HG03064 (cell line): Measurements from ENCODE around the gene TAF6L.
"Not testable (repeated sequence)": the region's sequence is repeated elsewhere in the genome, so short reads cannot be mapped to it uniquely, and the experiment has no call there.

Experiments
- ATAC-seq: cut with Tn5 transposase; IDR thresholded peaks from one replicate; pipeline ENCODE4 v1.9.1; 2021; ENCODE audit warnings: low read depth; ENCODE audit not compliant: unreplicated experiment

TAF6L gene

DNA sequence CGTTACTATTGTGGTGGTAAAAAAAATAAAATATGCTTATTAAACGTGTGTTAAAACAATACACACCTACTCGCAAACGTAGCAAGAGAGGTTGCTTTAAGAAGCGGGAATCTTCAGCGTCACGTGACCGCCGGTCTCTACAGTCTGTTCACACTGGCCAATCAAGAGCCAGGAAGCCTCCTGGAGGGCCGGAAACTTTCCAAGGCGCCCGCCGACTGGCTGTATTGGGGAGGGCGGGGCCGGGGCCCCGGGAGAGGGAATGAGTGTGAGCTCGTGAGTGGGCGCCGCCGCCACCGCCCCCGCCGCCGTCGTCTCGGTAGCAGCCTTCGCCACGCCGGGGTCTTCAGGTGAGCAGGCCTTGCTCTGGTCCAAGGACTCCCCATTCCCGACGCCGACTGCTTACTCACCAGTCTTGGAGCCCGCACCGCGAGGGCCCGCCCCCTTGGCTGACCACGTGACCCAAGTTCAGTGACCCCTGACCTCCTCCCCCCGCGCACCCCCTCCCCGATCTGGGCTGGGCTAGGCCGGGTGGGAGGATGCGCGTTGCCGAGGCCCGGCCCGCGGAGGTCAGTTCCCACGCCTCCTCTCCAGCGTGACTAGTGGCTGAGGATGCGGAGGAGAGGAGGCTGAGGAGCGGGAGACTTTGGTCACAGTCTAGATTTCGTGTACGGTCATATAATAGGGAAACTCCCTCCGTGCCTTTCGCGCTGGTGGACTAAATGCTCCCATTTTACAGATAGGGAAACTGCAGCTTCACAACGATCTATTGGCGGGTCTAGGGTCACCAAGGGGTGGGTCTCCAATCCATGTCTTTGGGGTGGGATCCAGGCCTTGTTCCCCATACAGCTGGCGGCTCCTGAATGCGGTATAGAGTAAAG is at the start of gene TAF6L:
Gene TAF6L (plus strand): TSS at position 253 of the 878 bp plus-strand sequence. CDS start 4,388 bp downstream, outside the sequence.
- ATAC-seq: peak; percentile 74

DNA sequence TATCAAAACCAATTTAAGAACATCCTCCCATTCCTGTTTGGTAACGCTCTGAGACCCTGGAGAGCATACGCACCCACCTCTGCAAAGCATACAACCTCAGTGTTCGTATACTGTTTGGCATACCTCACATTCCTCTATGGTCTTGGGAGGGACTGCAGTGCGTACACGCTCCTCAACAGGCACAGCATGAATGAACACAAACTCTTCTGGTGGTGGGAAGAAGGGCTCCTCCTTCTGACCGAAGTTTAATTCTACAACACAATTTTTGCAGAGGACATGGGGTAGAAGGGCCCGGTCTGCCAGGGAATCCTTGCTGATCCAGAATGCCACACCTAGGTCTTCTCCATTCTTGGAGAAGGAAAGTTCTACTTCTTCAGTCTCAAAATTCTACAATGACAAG is 49.2 kb upstream of the TAF6L start:
- ATAC-seq: no peak

- no peak for ATAC-seq
Observed at GRCh38 chr11:62724171-62724570, 47.0 kb upstream of the TAF6L start.

- ATAC-seq: no peak
Observed at GRCh38 chr11:62725646-62726045, 45.5 kb upstream of the TAF6L start.

- peak; percentile 3 for ATAC-seq
Observed at GRCh38 chr11:62726156-62726914, 44.9 kb upstream of the TAF6L start.

DNA sequence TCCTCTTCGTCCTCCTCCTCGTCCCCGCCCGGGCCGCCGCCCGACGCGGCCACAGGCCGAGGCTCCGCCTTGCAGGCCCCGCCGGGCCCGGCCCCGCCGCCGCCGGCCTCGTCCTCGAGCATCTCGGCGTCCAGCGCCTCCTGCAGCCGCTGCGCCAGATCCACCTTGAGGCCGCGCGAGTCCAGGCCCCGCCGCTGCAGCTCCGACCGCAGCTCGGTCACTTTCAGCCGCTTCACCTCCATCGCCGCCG is 44.4 kb upstream of the TAF6L start:
- no peak for ATAC-seq

DNA sequence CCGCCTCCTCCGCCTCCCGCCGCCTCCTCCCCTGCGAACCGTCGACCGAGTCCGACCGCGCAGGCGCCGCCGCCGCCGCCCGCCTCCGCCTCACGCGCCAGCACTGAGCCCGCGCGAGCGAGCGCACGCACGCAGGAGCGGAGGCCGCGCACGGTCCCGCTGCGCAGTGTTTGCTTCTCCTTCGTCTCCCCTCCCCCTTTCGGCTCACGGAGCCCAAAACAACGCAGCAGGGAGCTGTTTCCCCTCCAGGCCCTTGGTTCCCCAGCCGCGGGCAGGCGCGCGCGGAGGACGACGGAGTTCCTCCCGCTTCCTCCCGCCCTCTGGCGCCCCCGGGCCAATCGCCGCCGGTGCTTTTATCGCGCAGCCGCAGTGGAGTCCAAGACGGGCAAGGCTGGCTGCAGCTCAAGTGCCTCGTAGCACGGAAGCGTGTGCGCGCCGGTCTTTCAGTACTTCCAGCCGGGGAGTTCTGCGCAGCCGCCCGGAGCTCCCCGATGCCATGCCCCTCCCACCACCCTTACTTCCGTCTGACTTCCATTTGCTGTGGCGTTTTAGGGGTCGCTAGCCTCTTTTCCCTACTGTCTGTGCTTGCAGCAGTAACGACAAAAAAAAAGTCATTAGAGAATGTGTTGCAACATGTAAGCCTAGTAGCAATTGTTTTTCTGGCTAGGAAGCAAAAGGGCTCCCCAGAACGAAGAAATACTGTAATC is 43.9 kb upstream of the TAF6L start, which contains the start of gene HNRNPUL2:
Gene HNRNPUL2 (minus strand): TSS at position 293 of the 707 bp plus-strand sequence. CDS start 301 bp downstream, outside the sequence.
- ATAC-seq: peak; percentile 69

DNA sequence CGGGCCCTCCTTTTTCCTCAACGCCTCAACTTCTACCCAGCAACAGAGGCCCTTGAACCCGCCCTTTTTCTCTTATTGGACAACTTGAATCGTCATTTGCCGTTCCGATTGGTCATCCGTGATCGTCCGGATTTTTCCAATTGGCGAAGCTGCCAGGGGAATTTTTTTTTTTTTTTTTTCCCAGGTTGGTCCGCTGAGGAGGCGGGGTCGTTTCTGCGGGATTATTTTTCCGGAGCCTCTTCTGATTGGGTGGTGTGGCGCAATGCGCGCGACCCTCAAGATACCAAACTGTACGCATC is 43.4 kb upstream of the TAF6L start:
- peak; percentile 25 for ATAC-seq

- peak; percentile 18 for ATAC-seq
Observed at GRCh38 chr11:62728171-62728988, 42.8 kb upstream of the TAF6L start, which contains the start of gene TTC9C. Gene TTC9C (plus strand): TSS chr11:62728486. CDS start chr11:62728849, 363 bp downstream.

DNA sequence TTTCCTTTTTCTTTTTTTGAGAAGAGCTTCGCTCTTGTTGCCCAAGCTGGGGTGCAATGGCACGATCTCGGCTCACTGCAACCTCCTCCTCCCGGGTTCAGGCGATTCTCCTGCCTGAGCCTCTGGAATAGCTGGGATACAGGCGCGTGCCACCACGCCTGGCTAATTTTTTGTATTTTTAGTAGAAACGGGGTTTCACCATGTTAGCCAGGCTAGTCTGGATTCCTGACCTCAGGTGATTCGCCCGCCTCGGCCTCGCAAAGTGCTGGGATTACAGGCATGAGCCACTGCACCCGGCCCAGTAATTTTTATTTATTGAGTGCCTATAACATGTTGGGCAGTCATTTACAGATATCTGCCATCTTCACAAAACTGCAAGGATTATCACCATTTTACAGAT is 41.1 kb upstream of the TAF6L start:
- ATAC-seq: not testable (repeated sequence)

DNA sequence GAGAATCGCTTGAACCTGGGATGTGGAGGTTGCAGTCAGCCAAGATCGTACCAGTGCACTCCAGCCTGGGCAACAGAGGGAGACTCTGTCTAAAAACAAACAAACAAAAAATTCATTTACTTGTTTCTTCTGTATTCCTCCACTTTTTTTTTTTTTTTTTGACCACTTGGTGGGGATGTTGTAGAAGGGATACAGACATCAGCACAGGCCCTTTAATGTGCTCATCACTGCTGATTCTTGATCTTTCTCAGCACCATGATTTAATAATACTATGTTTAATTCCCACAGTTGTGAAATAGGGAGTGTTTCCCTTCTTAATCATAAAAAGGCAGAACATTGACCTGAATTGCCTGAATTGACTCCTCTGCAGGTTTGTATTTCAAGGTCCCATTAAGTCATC is 38.4 kb upstream of the TAF6L start:
- no peak for ATAC-seq

DNA sequence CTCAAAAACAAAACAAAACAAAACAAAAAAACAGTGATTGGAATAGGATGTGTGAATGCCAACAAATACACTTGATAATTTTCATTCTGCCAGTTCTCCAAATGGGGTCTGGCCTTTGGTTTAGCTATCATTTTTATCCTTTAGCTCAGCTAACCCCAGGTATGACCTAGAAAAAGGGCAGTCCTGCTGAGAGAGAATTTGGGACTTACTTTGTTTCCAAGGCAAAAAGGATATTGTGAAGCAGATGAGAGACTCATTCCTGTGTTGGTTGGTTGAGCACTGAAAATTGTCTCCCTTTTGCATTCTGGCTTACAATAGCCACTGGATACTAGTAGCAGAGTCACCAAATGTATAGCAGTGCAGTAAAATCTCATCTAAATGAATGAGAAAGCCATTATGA is 34.0 kb upstream of the TAF6L start:
- no peak for ATAC-seq

GRCh38 chr11:62747475-62748160 is 23.6 kb upstream of the TAF6L start:
- no peak for ATAC-seq

GRCh38 chr11:62749931-62750330 is 21.3 kb upstream of the TAF6L start:
- not testable (repeated sequence) for ATAC-seq

DNA sequence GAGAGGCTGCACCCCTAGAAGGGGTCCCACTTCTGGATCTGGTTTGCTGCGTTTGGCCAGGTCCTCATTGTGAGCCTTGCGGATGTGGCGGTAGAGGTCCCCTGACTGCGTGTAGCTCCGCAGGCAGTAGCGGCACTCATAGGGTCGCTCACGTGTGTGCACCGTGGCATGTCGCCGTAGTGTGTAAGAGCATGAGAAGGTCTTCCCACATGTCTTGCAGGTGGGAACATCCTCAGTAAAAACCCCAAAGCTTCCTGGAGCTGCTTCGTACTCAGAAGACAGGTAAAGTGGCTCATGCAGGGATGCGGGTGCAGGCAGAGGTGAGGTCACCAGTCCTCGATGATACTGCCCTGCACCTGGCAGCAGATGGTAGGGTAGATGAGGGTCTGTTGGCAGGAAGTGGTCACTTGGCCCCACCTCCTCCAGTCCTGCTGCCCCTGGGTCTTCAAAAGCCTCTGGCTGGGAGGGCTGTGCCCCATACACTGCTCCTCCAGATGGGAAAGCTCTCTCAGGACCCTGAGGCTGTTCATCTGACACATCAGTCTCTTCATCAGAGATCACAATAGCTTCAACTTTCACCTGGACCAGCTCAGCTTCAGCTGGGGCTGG is 18.9 kb upstream of the TAF6L start:
- ATAC-seq: no peak

- ATAC-seq: peak; percentile 5
Observed at GRCh38 chr11:62752994-62753735, 18.0 kb upstream of the TAF6L start.

GRCh38 chr11:62753736-62754603 is 17.2 kb upstream of the TAF6L start, which contains the start of gene ZBTB3:
Gene ZBTB3 (minus strand): TSS chr11:62754160. CDS start chr11:62753664, 496 bp downstream.
- ATAC-seq: peak; percentile 96
